OCI-LY3 (cell line): Measurements from ENCODE around the gene RPL10A.

Source experiments
- CTCF ChIP-seq: fragments of 200-600, 300-600 bp; sonication (generic); IDR thresholded peaks from 2 replicates; pipeline ENCODE4 v1.5.1; 2014; ENCODE audit warnings: antibody characterized with exemption, low read length, low read depth
- EZH2phosphoT487 ChIP-seq: fragments of 200-600 bp; shearing (Covaris generic); IDR thresholded peaks from 2 replicates; pipeline ENCODE4 v1.6.1; 2018; ENCODE audit warnings: antibody characterized with exemption, mixed run types, low read depth

- TF ChIP-seq CTCF, result no peak
- TF ChIP-seq EZH2phosphoT487, result no peak
These were observed 964 bp downstream of the RPL10A start for GRCh38 chr6:35468980-35469750.
